ENCODE measurements around the gene SORCS2.

SORCS2 gene

DNA sequence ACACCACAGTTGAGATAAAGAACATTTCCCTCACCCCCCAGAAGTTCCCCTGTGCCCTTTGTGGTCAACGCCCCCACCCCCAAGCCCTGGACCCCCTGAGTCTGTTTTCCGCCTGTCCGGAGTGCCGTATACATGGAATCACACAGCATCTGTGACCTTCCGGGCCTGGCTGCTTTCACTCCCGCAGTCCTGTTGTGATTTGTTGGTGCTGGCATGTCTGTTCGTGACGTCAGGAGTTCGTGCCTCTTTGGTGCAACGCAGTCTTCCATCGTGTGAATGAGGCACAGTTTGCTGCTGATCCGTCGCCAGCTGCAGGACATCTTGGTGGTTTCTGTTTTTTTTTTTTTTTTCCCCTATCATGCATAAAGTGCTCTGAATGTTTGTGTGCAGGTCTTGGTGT lies 180.3 kb downstream of the SORCS2 start:
- ChIA-PET CTCF (interaction anchor here (1.0 kb wide), 1 partner anchor 18 kb away, joined by 3 read pairs; no protein-coding TSS in a partner anchor), POLR2A (no interaction called here)
- no peak overlapping the region for H3K4me3 ChIP-seq (ENCODE audit: low read depth, low read length)
- no peak for DNase-seq (ENCODE audit: low read depth, low spot score)
- TF ChIP-seq, protein P1, sequence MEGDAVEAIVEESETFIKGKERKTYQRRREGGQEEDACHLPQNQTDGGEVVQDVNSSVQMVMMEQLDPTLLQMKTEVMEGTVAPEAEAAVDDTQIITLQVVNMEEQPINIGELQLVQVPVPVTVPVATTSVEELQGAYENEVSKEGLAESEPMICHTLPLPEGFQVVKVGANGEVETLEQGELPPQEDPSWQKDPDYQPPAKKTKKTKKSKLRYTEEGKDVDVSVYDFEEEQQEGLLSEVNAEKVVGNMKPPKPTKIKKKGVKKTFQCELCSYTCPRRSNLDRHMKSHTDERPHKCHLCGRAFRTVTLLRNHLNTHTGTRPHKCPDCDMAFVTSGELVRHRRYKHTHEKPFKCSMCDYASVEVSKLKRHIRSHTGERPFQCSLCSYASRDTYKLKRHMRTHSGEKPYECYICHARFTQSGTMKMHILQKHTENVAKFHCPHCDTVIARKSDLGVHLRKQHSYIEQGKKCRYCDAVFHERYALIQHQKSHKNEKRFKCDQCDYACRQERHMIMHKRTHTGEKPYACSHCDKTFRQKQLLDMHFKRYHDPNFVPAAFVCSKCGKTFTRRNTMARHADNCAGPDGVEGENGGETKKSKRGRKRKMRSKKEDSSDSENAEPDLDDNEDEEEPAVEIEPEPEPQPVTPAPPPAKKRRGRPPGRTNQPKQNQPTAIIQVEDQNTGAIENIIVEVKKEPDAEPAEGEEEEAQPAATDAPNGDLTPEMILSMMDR (IDR thresholded peaks at IDR 0.05; ENCODE audit: insufficient read depth, low read length, missing control alignments): no peak

DNA sequence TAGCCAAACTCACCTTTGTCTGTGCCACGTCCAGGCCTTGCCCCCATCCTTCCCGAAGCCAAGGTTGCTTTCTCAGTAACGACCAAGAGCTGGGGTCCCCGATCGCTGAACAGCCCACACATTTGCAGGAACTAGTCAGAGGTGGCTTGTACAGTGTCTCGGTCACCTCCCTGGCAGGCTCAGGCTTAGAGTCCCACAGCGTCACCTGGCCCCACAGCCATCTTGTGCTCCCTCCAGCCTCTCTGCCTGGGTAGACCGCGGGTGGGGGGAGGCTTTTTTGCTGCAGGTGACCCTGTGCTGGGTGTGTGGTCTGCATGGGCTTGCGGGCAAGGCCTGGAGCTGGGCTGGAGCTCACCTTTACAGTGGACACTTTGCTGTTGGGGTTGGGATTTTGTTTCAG lies 182.2 kb downstream of the SORCS2 start:
- POLR2A ChIA-PET: no interaction called here
- CTCF ChIA-PET: interaction anchor here (0.9 to 1.6 kb wide), 2 partner anchors 39 to 183 kb away, joined by 3 read pairs; no protein-coding TSS in a partner anchor
- TF ChIP-seq, protein P1 (IDR thresholded peaks at IDR 0.05; ENCODE audit: insufficient read depth, low read length, missing control alignments): no peak
- DNase-seq (ENCODE audit: low read depth, low spot score): no peak
- H3K4me3 ChIP-seq (ENCODE audit: low read depth, low read length): no peak overlapping the region

DNA sequence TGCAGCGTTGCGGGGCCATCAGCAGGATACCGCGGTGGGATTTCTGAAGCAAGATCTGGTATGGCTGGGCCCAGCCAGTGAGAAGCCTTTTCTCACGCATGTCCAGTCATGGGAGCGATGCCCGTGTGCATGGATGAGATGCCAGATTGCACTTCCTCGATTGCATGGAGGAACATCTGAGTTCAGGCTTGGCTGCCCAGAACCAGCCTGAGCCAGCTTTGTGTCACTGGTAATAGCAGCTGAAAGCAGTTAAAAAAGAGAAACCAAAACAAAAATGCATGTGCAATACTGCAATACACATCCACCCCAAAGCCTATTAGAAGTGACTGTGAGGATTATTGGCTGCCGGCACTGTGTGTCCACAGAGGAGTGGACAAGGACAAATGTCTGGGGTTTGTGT lies 183.1 kb downstream of the SORCS2 start:
- H3K4me3 ChIP-seq (ENCODE audit: low read depth, low read length): no peak overlapping the region
- ChIA-PET POLR2A (interaction anchor here (1.1 kb wide), 1 partner anchor 8 kb away, joined by 3 read pairs; no protein-coding TSS in a partner anchor), CTCF (interaction anchor here (0.6 to 1.6 kb wide), 3 partner anchors 15 to 184 kb away, joined by 3 read pairs; no protein-coding TSS in a partner anchor)
- no peak for DNase-seq (ENCODE audit: low read depth, low spot score)
- TF ChIP-seq, protein P1 (IDR thresholded peaks at IDR 0.05; ENCODE audit: insufficient read depth, low read length, missing control alignments): no peak

DNA sequence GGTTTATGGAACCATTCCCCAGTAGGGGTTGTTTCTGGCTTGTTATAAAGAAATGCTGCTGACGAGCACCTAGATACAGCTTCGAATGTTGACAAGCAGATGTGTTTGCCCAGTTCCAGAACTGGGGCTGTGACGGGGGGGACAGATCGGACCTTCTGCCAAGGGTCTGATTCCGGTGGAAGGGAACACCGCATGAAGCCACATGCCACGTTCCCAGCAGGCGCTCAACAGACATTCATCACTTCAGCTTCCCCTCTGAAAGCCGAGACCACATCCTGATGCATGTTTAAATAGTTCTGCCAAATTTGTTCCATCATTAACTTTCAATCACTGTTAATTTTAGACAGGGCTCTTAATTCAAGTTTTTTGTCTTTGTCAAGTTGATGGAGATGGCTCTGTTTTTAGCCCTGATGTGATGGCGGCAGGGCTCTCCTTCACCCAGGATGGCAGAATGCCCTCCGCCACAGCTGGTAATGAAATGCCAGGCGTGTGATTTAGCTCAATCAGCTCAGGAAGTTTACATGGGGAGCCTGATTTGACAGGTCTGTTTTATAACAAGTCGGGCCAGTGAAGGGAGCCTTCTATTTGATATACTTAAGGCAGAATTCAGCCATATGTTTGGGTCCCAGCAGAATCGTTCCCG lies 185.0 kb downstream of the SORCS2 start:
- DNase-seq (ENCODE audit: low read depth, low spot score): no peak
- ChIA-PET POLR2A (no interaction called here), CTCF (no interaction called here)
- TF ChIP-seq, protein P1 (IDR thresholded peaks at IDR 0.05; ENCODE audit: insufficient read depth, low read length, missing control alignments): no peak
- H3K4me3 ChIP-seq (ENCODE audit: low read depth, low read length): no peak overlapping the region

GRCh38 chr4:7379186-7379585 lies 186.8 kb downstream of the SORCS2 start:
- TF ChIP-seq, protein P1 (IDR thresholded peaks at IDR 0.05; ENCODE audit: insufficient read depth, low read length, missing control alignments): no peak
- CTCF ChIA-PET: no interaction called here
- POLR2A ChIA-PET: no interaction called here
- no peak overlapping the region for H3K4me3 ChIP-seq (ENCODE audit: low read depth, low read length)
- no peak for DNase-seq (ENCODE audit: low read depth, low spot score)

DNA sequence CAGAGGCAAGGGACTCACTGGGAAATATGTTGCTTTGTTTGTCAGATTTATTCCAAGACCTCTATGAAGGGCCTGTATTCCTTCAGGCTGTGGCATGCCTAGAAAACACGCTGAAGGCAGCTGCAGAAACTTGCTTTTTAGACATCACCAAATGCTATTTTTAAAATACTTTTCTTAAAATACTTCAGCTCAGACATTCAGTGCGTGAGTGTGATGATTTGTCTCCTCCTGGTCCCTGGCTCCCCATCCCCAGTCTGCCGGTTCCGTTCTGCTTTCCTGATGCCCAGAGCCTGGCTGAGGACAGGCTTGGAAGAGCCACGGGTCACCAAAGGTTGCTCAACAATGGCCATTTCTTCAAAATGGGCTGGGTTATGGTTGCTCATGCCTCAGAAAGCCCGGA lies 187.4 kb downstream of the SORCS2 start:
- DNase-seq (ENCODE audit: low read depth, low spot score): no peak
- no peak overlapping the region for H3K4me3 ChIP-seq (ENCODE audit: low read depth, low read length)
- TF ChIP-seq, protein P1 (IDR thresholded peaks at IDR 0.05; ENCODE audit: insufficient read depth, low read length, missing control alignments): no peak
- ChIA-PET POLR2A (no interaction called here), CTCF (no interaction called here)
